Prostate gland (tissue), 2 donors: ENCODE data around the gene ATE1. TPM values are rescaled to one million over a fixed set of nuclear protein-coding genes. Genes with fewer than 3 reads are reported as not detected.
"Not testable (repeated sequence)": the region's sequence is repeated elsewhere in the genome, so short reads cannot be mapped to it uniquely, and the experiment has no call there.

ENCODE experiments used
- DNase-seq: peaks from one replicate; pipeline ENCODE4 v3.0.0-alpha.2; 2019; ENCODE audit warnings: low spot score
- H3K27ac ChIP-seq, 2 donors: fragments of 200-600 bp; sonication (generic); 2 replicates each; pipeline ENCODE4 v1.5.1; 2017 to 2019
- H3K27me3 ChIP-seq: fragments of 200-600 bp; sonication (generic); replicated peaks from 2 replicates; pipeline ENCODE4 v1.5.1; 2019; ENCODE audit not compliant: insufficient read depth
- H3K36me3 ChIP-seq, 2 donors: fragments of 200-600 bp; sonication (generic); 1 replicate in 1 of 2; 2 replicates in 1 of 2; pipeline versions ENCODE4 v1.5.1 to v1.8.1; 2017 to 2019
- H3K4me1 ChIP-seq: fragments of 200-600 bp; sonication (generic); replicated peaks from 2 replicates; pipeline ENCODE4 v1.5.1; 2019
- H3K4me3 ChIP-seq, 2 donors: fragments of 200-600 bp; sonication (generic); 2 replicates each; pipeline ENCODE4 v1.5.1; 2017 to 2019
- H3K9me3 ChIP-seq: fragments of 200-600 bp; sonication (generic); 2 replicates; pipeline ENCODE4 v1.5.1; 2017
- CTCF ChIP-seq, 4 experiments: fragments of 200-600 bp in 2 of 4; fragments of 450-650 bp in 2 of 4; sonication (generic) in 2 of 4; IDR thresholded peaks; 1 replicate in 3 of 4; 2 replicates in 1 of 4; pipeline ENCODE4 v1.5.1; 2016 to 2019; ENCODE audit warnings: antibody characterized with exemption in 4 of 4, mild to moderate bottlenecking in 2 of 4, moderate library complexity in 2 of 4
- POLR2A ChIP-seq: fragments of 450-650 bp; IDR thresholded peaks from one replicate; pipeline ENCODE4 v1.6.1; 2016; ENCODE audit warnings: antibody characterized with exemption, mild to moderate bottlenecking
- POLR2AphosphoS5 ChIP-seq: sonication (generic); formaldehyde crosslinking; IDR thresholded peaks from one replicate; pipeline ENCODE4 v1.6.1; 2017; ENCODE audit warnings: antibody characterized with exemption
- WGBS: methylation state at CpG from one replicate; pipeline ENCODE4 v1.1.5; 2018; 5-methylcytosine and 5-hydroxymethylcytosine counted together
- intact Hi-C: fragments of 100-400 bp; cut with DNase I; formaldehyde crosslinking; loops from one replicate; pipeline ENCODE4 v1.14.2; 2022
- total RNA-seq, 2 donors: library from RNA; depleted of rRNA; stranded (reverse); fragments of >200 nt; gene quantifications; one replicate each; pipeline ENCODE4 v1.1.0, GENCODE V29; 2016

ATE1 gene
- total RNA-seq, 2 donors from 2014 or later = 29.9 to 36.2 TPM

GRCh38 chr10:121772406-121772805 lies 155.4 kb downstream of the ATE1 start:
- H3K4me3 ChIP-seq = no peak overlapping the region
- intact Hi-C loops = no loop called here
- no peaks in the 10 kb centered on the region for H3K36me3 ChIP-seq
- DNase-seq = no peak
- H3K4me1 ChIP-seq = no peaks in the 10 kb centered on the region
- no peak overlapping the region for H3K27ac ChIP-seq
- 67% methylated on average over 6 of the region's 6 CpGs for WGBS
- TF ChIP-seq POLR2AphosphoS5 (no peak), CTCF (IDR thresholded peaks at IDR 0.05) (no peak), POLR2A (no peak)
- H3K9me3 ChIP-seq = no peaks in the 10 kb centered on the region
- H3K27me3 ChIP-seq = no peaks in the 10 kb centered on the region

GRCh38 chr10:121771966-121772365 lies 155.9 kb downstream of the ATE1 start:
- TF ChIP-seq POLR2A (no peak), CTCF (IDR thresholded peaks at IDR 0.05) (no peak), POLR2AphosphoS5 (no peak)
- Histone ChIP-seq H3K4me3 (no peak overlapping the region), H3K9me3 (no peaks in the 10 kb centered on the region), H3K27ac (no peak overlapping the region), H3K36me3 (no peaks in the 10 kb centered on the region), H3K4me1 (no peaks in the 10 kb centered on the region), H3K27me3 (no peaks in the 10 kb centered on the region)
- WGBS = 46% methylated on average over 5 of the region's 5 CpGs
- no peak for DNase-seq
- intact Hi-C loops = no loop called here

- no peaks in the 10 kb centered on the region for H3K36me3 ChIP-seq
- no peaks in the 10 kb centered on the region for H3K27me3 ChIP-seq
- no peak for DNase-seq
- H3K4me1 ChIP-seq = no peaks in the 10 kb centered on the region
- no peak overlapping the region for H3K4me3 ChIP-seq
- 73% methylated on average over 4 of the region's 4 CpGs for WGBS
- intact Hi-C loops = no loop called here
- no peak overlapping the region for H3K27ac ChIP-seq
- H3K9me3 ChIP-seq = no peaks in the 10 kb centered on the region
- no peak for TF ChIP-seq POLR2AphosphoS5
- TF ChIP-seq CTCF (IDR thresholded peaks at IDR 0.05) = no peak
- TF ChIP-seq POLR2A = no peak
Measured at GRCh38 chr10:121766426-121766825, 161.4 kb downstream of the ATE1 start.

- Histone ChIP-seq H3K4me1 (no peaks in the 10 kb centered on the region), H3K4me3 (no peak overlapping the region), H3K27me3 (no peaks in the 10 kb centered on the region), H3K36me3 (no peaks in the 10 kb centered on the region), H3K27ac (no peak overlapping the region), H3K9me3 (no peaks in the 10 kb centered on the region)
- no peak for DNase-seq
- no peak for TF ChIP-seq CTCF (IDR thresholded peaks at IDR 0.05)
- TF ChIP-seq POLR2AphosphoS5 = no peak
- no peak for TF ChIP-seq POLR2A
- WGBS = 66% methylated on average over 4 of the region's 4 CpGs
- intact Hi-C loops = no loop called here
Measured at GRCh38 chr10:121765204-121765603, 162.6 kb downstream of the ATE1 start.

GRCh38 chr10:121764233-121764942 lies 163.4 kb downstream of the ATE1 start:
- Histone ChIP-seq H3K36me3 (no peaks in the 10 kb centered on the region), H3K27me3 (no peaks in the 10 kb centered on the region), H3K4me1 (no peaks in the 10 kb centered on the region), H3K9me3 (no peaks in the 10 kb centered on the region), H3K4me3 (no peak overlapping the region), H3K27ac (no peak overlapping the region)
- WGBS = 44% methylated on average over 5 of the region's 5 CpGs
- no peak for TF ChIP-seq POLR2A
- no peak for TF ChIP-seq CTCF (IDR thresholded peaks at IDR 0.05)
- TF ChIP-seq POLR2AphosphoS5 = peak; percentile 9
- intact Hi-C loops = no loop called here
- DNase-seq = peak; percentile 15

GRCh38 chr10:121757241-121757640 lies 170.6 kb downstream of the ATE1 start:
- DNase-seq, H3K27me3 ChIP-seq, H3K4me3 ChIP-seq, H3K36me3 ChIP-seq, H3K27ac ChIP-seq, intact Hi-C loops, H3K9me3 ChIP-seq, H3K4me1 ChIP-seq: not testable (repeated sequence)
- 100% methylated on average over 1 of the region's 1 CpG for WGBS

- intact Hi-C loops, H3K4me3 ChIP-seq, H3K9me3 ChIP-seq, H3K27ac ChIP-seq, H3K36me3 ChIP-seq, DNase-seq, H3K4me1 ChIP-seq, H3K27me3 ChIP-seq: not testable (repeated sequence)
- WGBS = 95% methylated on average over 2 of the region's 2 CpGs
Measured at GRCh38 chr10:121755496-121755895, 172.3 kb downstream of the ATE1 start.
